Liver (tissue), 9 donors: ENCODE data around the gene EIF4G3. TPM values are rescaled to one million over a fixed set of nuclear protein-coding genes. Genes with fewer than 3 reads are reported as not detected.

Experiments used
- DNase-seq: peaks from one replicate; pipeline ENCODE4 v3.0.0-alpha.2; 2017; ENCODE audit warnings: low spot score
- H3K27ac ChIP-seq, 2 donors: one replicate each; pipeline ENCODE4 v1.7.0; 2013; ENCODE audit warnings: inconsistent platforms in 2 of 2, low read length in 2 of 2, control low read depth in 1 of 2, low read depth in 1 of 2, mild to moderate bottlenecking in 1 of 2
- H3K27me3 ChIP-seq, 4 donors: one replicate each; pipeline versions ENCODE4 v1.6.1 to v1.7.0; 2013; ENCODE audit warnings: low read length in 3 of 4, inconsistent platforms in 1 of 4, mild to moderate bottlenecking in 1 of 4, moderate library complexity in 1 of 4; ENCODE audit not compliant: control insufficient read depth in 4 of 4, insufficient read depth in 4 of 4
- H3K36me3 ChIP-seq, 4 donors: one replicate each; pipeline versions ENCODE4 v1.6.1 to v1.7.0; 2013; ENCODE audit warnings: low read length in 3 of 4, mild to moderate bottlenecking in 3 of 4, low read depth in 1 of 4, moderate library complexity in 1 of 4; ENCODE audit not compliant: control insufficient read depth in 4 of 4, insufficient read depth in 3 of 4
- H3K4me1 ChIP-seq, 4 donors: one replicate each; pipeline versions ENCODE4 v1.6.1 to v1.7.0; 2013; ENCODE audit warnings: low read length in 3 of 4, mild to moderate bottlenecking in 3 of 4, moderate library complexity in 1 of 4; ENCODE audit not compliant: control insufficient read depth in 4 of 4, insufficient read depth in 4 of 4
- H3K4me3 ChIP-seq, 3 donors: one replicate each; pipeline versions ENCODE4 v1.6.1 to v1.7.0; 2013; ENCODE audit warnings: low read length in 3 of 3, control low read depth in 1 of 3, low read depth in 1 of 3, mild to moderate bottlenecking in 1 of 3
- H3K9ac ChIP-seq, 2 donors: one replicate each; pipeline ENCODE4 v1.7.0; 2013; ENCODE audit warnings: low read length in 2 of 2, mild to moderate bottlenecking in 2 of 2, moderate library complexity in 2 of 2, control low read depth in 1 of 2, low read depth in 1 of 2
- H3K9me3 ChIP-seq, 4 donors: one replicate each; pipeline versions ENCODE4 v1.6.1 to v1.7.0; 2013; ENCODE audit warnings: low read length in 3 of 4; ENCODE audit not compliant: control insufficient read depth in 4 of 4
- ATF3 ChIP-seq: IDR thresholded peaks from 2 replicates; pipeline ENCODE4 v1.6.1; 2016; ENCODE audit warnings: antibody characterized with exemption
- CTCF ChIP-seq: fragments of 150-350 bp; IDR thresholded peaks from 2 replicates; pipeline ENCODE4 v1.5.1; 2017; ENCODE audit warnings: improper control_type of control experiment, low read depth, low read length; ENCODE audit not compliant: missing input control
- EGR1 ChIP-seq, 2 donors: IDR thresholded peaks; 2 replicates each; pipeline ENCODE4 v1.6.1; 2016 to 2018; ENCODE audit warnings: antibody characterized with exemption in 2 of 2, low read depth in 2 of 2
- FOXA1 ChIP-seq: IDR thresholded peaks from 2 replicates; pipeline ENCODE4 v1.6.1; 2016; ENCODE audit warnings: antibody characterized with exemption
- FOXA2 ChIP-seq: IDR thresholded peaks from 2 replicates; pipeline ENCODE4 v1.6.1; 2016; ENCODE audit warnings: antibody characterized with exemption
- GABPA ChIP-seq, 2 donors: IDR thresholded peaks in 1 of 2; conservative IDR thresholded peaks in 1 of 2; 2 replicates each; pipeline ENCODE4 v1.6.1; 2016; ENCODE audit warnings: antibody characterized with exemption in 2 of 2, mild to moderate bottlenecking in 1 of 2, moderate library complexity in 1 of 2
- HNF4A ChIP-seq, 2 donors: conservative IDR thresholded peaks; 2 replicates each; pipeline ENCODE4 v1.6.1; 2016; ENCODE audit warnings: antibody characterized with exemption in 2 of 2, mild to moderate bottlenecking in 2 of 2
- HNF4G ChIP-seq: IDR thresholded peaks from 2 replicates; pipeline ENCODE4 v1.6.1; 2016; ENCODE audit warnings: antibody characterized with exemption
- JUND ChIP-seq, 2 donors: IDR thresholded peaks; 2 replicates each; pipeline ENCODE4 v1.6.1; 2016; ENCODE audit warnings: antibody characterized with exemption in 2 of 2
- MAX ChIP-seq: IDR thresholded peaks from 2 replicates; pipeline ENCODE4 v1.6.1; 2016; ENCODE audit warnings: antibody characterized with exemption
- NR2F2 ChIP-seq: IDR thresholded peaks from 2 replicates; pipeline ENCODE4 v1.6.1; 2016; ENCODE audit warnings: antibody characterized with exemption
- RAD21 ChIP-seq, 2 donors: IDR thresholded peaks; 2 replicates each; pipeline ENCODE4 v1.6.1; 2016; ENCODE audit warnings: antibody characterized with exemption in 2 of 2, mild to moderate bottlenecking in 2 of 2
- REST ChIP-seq: IDR thresholded peaks from 2 replicates; pipeline ENCODE4 v1.6.1; 2016; ENCODE audit warnings: antibody characterized with exemption, mild to moderate bottlenecking
- RXRA ChIP-seq, 2 donors: IDR thresholded peaks; 2 replicates each; pipeline ENCODE4 v1.6.1; 2017 to 2018; ENCODE audit warnings: antibody characterized with exemption in 2 of 2, mild to moderate bottlenecking in 1 of 2
- SP1 ChIP-seq: IDR thresholded peaks from 2 replicates; pipeline ENCODE4 v1.6.1; 2018; ENCODE audit warnings: antibody characterized with exemption, mild to moderate bottlenecking
- TAF1 ChIP-seq: conservative IDR thresholded peaks from 2 replicates; pipeline ENCODE4 v1.6.1; 2016; ENCODE audit warnings: antibody characterized with exemption, mild to moderate bottlenecking
- YY1 ChIP-seq: IDR thresholded peaks from 2 replicates; pipeline ENCODE4 v1.6.1; 2016; ENCODE audit warnings: antibody characterized with exemption, mild to moderate bottlenecking
- ZBTB33 ChIP-seq: IDR thresholded peaks from 2 replicates; pipeline ENCODE4 v1.6.1; 2016; ENCODE audit warnings: antibody characterized with exemption
- WGBS: extraction: QIAGEN DNeasy Blood & Tissue Kit; methylation state at CpG from one replicate; pipeline ENCODE4 v1.1.7; 2013; 5-methylcytosine and 5-hydroxymethylcytosine counted together
- polyA plus RNA-seq, 2 donors: library from polyadenylated mRNA; stranded (reverse) in 1 of 2; unstranded in 1 of 2; fragments of 200-250 nt in 1 of 2; fragments of >200 nt in 1 of 2; fragmentation: Nextera tagmentation in 1 of 2; extraction: Ambion mirVana in 1 of 2; gene quantifications; one replicate each; pipeline versions ENCODE4 v1.2.1 to v1.2.3, GENCODE V29; 2013 to 2015
- total RNA-seq, 2 donors: library from RNA; depleted of rRNA; stranded (reverse); fragments of >200 nt; gene quantifications; one replicate each; pipeline ENCODE4 v1.2.3, GENCODE V29; 2014
- donor health status: healthy.
- donor health status: healthy.
- donor health status: healthy.
- donor health status: healthy.
- donor health status: healthy.

The EIF4G3 gene
- total and polyA plus RNA-seq, 4 donors: 7.6 to 22.8 (median 11.7) TPM

GRCh38 chr1:21189906-21190500 lies 13.3 kb upstream of the EIF4G3 start:
- no peaks in the 10 kb centered on the region for H3K27me3 ChIP-seq
- no peaks in the 10 kb centered on the region for H3K4me1 ChIP-seq
- no peak overlapping the region for H3K9ac ChIP-seq
- H3K27ac ChIP-seq: no peak overlapping the region
- DNase-seq: no peak
- 90% methylated on average over 1 of the region's 1 CpG for WGBS
- TF ChIP-seq JUND (IDR thresholded peaks at IDR 0.05): no peak
- no peak for TF ChIP-seq RXRA (IDR thresholded peaks at IDR 0.05)
- TF ChIP-seq YY1: no peak
- TF ChIP-seq RAD21 (IDR thresholded peaks at IDR 0.05): no peak
- no peak for TF ChIP-seq EGR1 (IDR thresholded peaks at IDR 0.05; ENCODE audit: low read depth in 2 of 2)
- no peak for TF ChIP-seq FOXA1
- TF ChIP-seq MAX: no peak
- TF ChIP-seq CTCF: no peak
- no peak for TF ChIP-seq GABPA (IDR thresholded peaks at IDR 0.05 in 1 of 2, conservative IDR thresholded peaks at IDR 0.05 in 1 of 2)
- H3K9me3 ChIP-seq: no peaks in the 10 kb centered on the region
- H3K36me3 ChIP-seq: no peaks in the 10 kb centered on the region
- no peak overlapping the region for H3K4me3 ChIP-seq

- Histone ChIP-seq H3K9ac (no peak overlapping the region), H3K27me3 (no peaks in the 10 kb centered on the region), H3K36me3 (no peaks in the 10 kb centered on the region), H3K9me3 (no peaks in the 10 kb centered on the region), H3K4me3 (no peak overlapping the region), H3K4me1 (no peaks in the 10 kb centered on the region), H3K27ac (no peak overlapping the region)
- no peak for TF ChIP-seq FOXA1
- no peak for TF ChIP-seq NR2F2
- TF ChIP-seq JUND (IDR thresholded peaks at IDR 0.05): no peak
- TF ChIP-seq HNF4A (conservative IDR thresholded peaks at IDR 0.05): no peak
- TF ChIP-seq RAD21 (IDR thresholded peaks at IDR 0.05): no peak
- no peak for TF ChIP-seq FOXA2
- no peak for TF ChIP-seq CTCF
- TF ChIP-seq RXRA (IDR thresholded peaks at IDR 0.05): no peak
- TF ChIP-seq ATF3: no peak
- TF ChIP-seq REST: no peak
- no peak for TF ChIP-seq EGR1 (IDR thresholded peaks at IDR 0.05; ENCODE audit: low read depth in 2 of 2)
- TF ChIP-seq SP1: no peak
- TF ChIP-seq HNF4G: no peak
- no peak for TF ChIP-seq GABPA (IDR thresholded peaks at IDR 0.05 in 1 of 2, conservative IDR thresholded peaks at IDR 0.05 in 1 of 2)
- TF ChIP-seq MAX: no peak
- TF ChIP-seq TAF1: no peak
- TF ChIP-seq ZBTB33: no peak
- TF ChIP-seq YY1: no peak
- DNase-seq: peak; percentile 47
- 75% methylated on average over 3 of the region's 3 CpGs for WGBS
Observed at GRCh38 chr1:21189421-21189820, 12.7 kb upstream of the EIF4G3 start.
